Stimulated activated CD8-positive, alpha-beta memory T cell treated with anti-CD3 and anti-CD28 coated beads, Interleukin-7, amount 100 ng/mL, for 24 hours (primary cell): ENCODE data around the gene PTX4.
"Not testable (repeated sequence)": the region's sequence is repeated elsewhere in the genome, so short reads cannot be mapped to it uniquely, and the experiment has no call there.

ENCODE experiments used
- DNase-seq: peaks from one replicate; pipeline ENCODE4 v3.0.0-alpha.2; 2020; ENCODE audit warnings: low read depth

Gene PTX4

GRCh38 chr16:1481906-1482835 lies 6.6 kb downstream of the PTX4 start:
- DNase-seq: no peak

- DNase-seq: not testable (repeated sequence)
These were observed 9.8 kb downstream of the PTX4 start for GRCh38 chr16:1478937-1479336.

- DNase-seq: no peak
These were observed 11.7 kb downstream of the PTX4 start for GRCh38 chr16:1477033-1477432.

GRCh38 chr16:1475552-1476114 lies 13.1 kb downstream of the PTX4 start:
- no peak for DNase-seq

- peak; percentile 75 for DNase-seq
These were observed 13.8 kb downstream of the PTX4 start, which contains the start of gene CLCN7 for GRCh38 chr16:1474796-1475551. Gene CLCN7 (minus strand): TSS chr16:1475028. CDS start chr16:1474974, 54 bp downstream.

GRCh38 chr16:1474082-1474795 lies 14.5 kb downstream of the PTX4 start:
- no peak for DNase-seq

GRCh38 chr16:1472974-1473373 lies 15.8 kb downstream of the PTX4 start:
- DNase-seq: no peak

- no peak for DNase-seq
These were observed 17.1 kb downstream of the PTX4 start for GRCh38 chr16:1471569-1472194.

- DNase-seq: no peak
These were observed 18.1 kb downstream of the PTX4 start for GRCh38 chr16:1470481-1471251.

GRCh38 chr16:1469693-1470201 lies 19.0 kb downstream of the PTX4 start:
- DNase-seq: no peak

- not testable (repeated sequence) for DNase-seq
These were observed 19.6 kb downstream of the PTX4 start for GRCh38 chr16:1469141-1469540.

- no peak for DNase-seq
These were observed 20.3 kb downstream of the PTX4 start for GRCh38 chr16:1468426-1468810.

- no peak for DNase-seq
These were observed 21.7 kb downstream of the PTX4 start for GRCh38 chr16:1466968-1467521.

GRCh38 chr16:1466054-1466453 lies 22.7 kb downstream of the PTX4 start:
- no peak for DNase-seq

- no peak for DNase-seq
These were observed 23.2 kb downstream of the PTX4 start for GRCh38 chr16:1465567-1465915.

GRCh38 chr16:1464894-1465566 lies 23.7 kb downstream of the PTX4 start:
- DNase-seq: no peak

- DNase-seq: no peak
These were observed 24.4 kb downstream of the PTX4 start for GRCh38 chr16:1464196-1464893.

- DNase-seq: no peak
These were observed 27.6 kb downstream of the PTX4 start for GRCh38 chr16:1461146-1461545.

GRCh38 chr16:1460602-1461138 lies 28.1 kb downstream of the PTX4 start:
- DNase-seq: no peak
